SK-MEL-5 (cell line): ENCODE results near the gene SIAH2. TPM values are rescaled to one million over a fixed set of nuclear protein-coding genes. Genes with fewer than 3 reads are reported as not detected.

Experiments
- DNase-seq: peaks from one replicate; pipeline ENCODE4 v3.0.0-alpha.2; 2016; ENCODE audit warnings: low read depth, low spot score
- in situ Hi-C: cut with HindIII; loops from 2 replicates; pipeline ENCODE4 v1.10.0; 2016; ENCODE audit warnings: low sequenced_read_pairs, high pct_unique_total_duplicates, low pct_unique_long_range_greater_than_20kb
- total RNA-seq: library from RNA; depleted of rRNA; stranded (reverse); fragments of >200 nt; shearing (Covaris generic); gene quantifications from 2 replicates; pipeline ENCODE4 v1.2.3, GENCODE V29; 2014

The SIAH2 gene
- total RNA-seq, 1 experiment from 2014 or later: 22.1 TPM

- in situ Hi-C loops: no loop called here
These were observed 20.3 kb upstream of the SIAH2 start for GRCh38 chr3:150783316-150783715.

GRCh38 chr3:150779402-150779858 lies 16.5 kb upstream of the SIAH2 start:
- DNase-seq: no peak
- in situ Hi-C loops: no loop called here

More at GRCh38 chr3:150783316-150783715, 20.3 kb upstream of the SIAH2 start:
- DNase-seq: no peak

GRCh38 chr3:150778793-150779401 lies 15.9 kb upstream of the SIAH2 start:
- no peak for DNase-seq
- in situ Hi-C loops: no loop called here

GRCh38 chr3:150775001-150775599 lies 12.1 kb upstream of the SIAH2 start:
- in situ Hi-C loops: no loop called here
- DNase-seq: no peak

GRCh38 chr3:150773616-150774192 lies 10.7 kb upstream of the SIAH2 start:
- no peak for DNase-seq
- in situ Hi-C loops: no loop called here

GRCh38 chr3:150771600-150771999 lies 8.6 kb upstream of the SIAH2 start:
- in situ Hi-C loops: no loop called here
- peak; percentile 26 for DNase-seq

GRCh38 chr3:150770681-150771080 lies 7.7 kb upstream of the SIAH2 start:
- DNase-seq: no peak
- in situ Hi-C loops: no loop called here

- in situ Hi-C loops: no loop called here
- no peak for DNase-seq
These were observed 3.8 kb upstream of the SIAH2 start for GRCh38 chr3:150766742-150767141.

- in situ Hi-C loops: no loop called here
- no peak for DNase-seq
These were observed 3.2 kb upstream of the SIAH2 start for GRCh38 chr3:150765949-150766720.

GRCh38 chr3:150764967-150765366 lies 2.0 kb upstream of the SIAH2 start:
- DNase-seq: no peak
- in situ Hi-C loops: no loop called here

GRCh38 chr3:150764566-150764965 lies 1.6 kb upstream of the SIAH2 start:
- no peak for DNase-seq
- in situ Hi-C loops: no loop called here

GRCh38 chr3:150763841-150764483 lies 993 bp upstream of the SIAH2 start:
- in situ Hi-C loops: no loop called here
- peak; percentile 69 for DNase-seq

- DNase-seq: no peak
- in situ Hi-C loops: no loop called here
These were observed 277 bp downstream of the SIAH2 start for GRCh38 chr3:150762662-150763121.

- DNase-seq: peak; percentile 59
- in situ Hi-C loops: no loop called here
These were observed 923 bp downstream of the SIAH2 start for GRCh38 chr3:150761831-150762661.

- no peak for DNase-seq
- in situ Hi-C loops: no loop called here
These were observed 2.4 kb downstream of the SIAH2 start for GRCh38 chr3:150760431-150761200.

- no peak for DNase-seq
- in situ Hi-C loops: no loop called here
These were observed 3.0 kb downstream of the SIAH2 start for GRCh38 chr3:150759947-150760346.
